IPS-20b (cell line): ENCODE measurements around the gene SRSF9.

ENCODE experiments used
- H3K27ac ChIP-seq: one replicate; pipeline ENCODE4 v1.5.1; 2013; ENCODE audit warnings: low read length
- H3K27me3 ChIP-seq: 2 replicates; pipeline ENCODE4 v1.6.1; 2013; ENCODE audit warnings: mild to moderate bottlenecking, low read length, inconsistent platforms; ENCODE audit not compliant: insufficient read depth
- H3K36me3 ChIP-seq: 2 replicates; pipeline ENCODE4 v1.6.1; 2013; ENCODE audit warnings: low read depth, mild to moderate bottlenecking, inconsistent platforms, low read length, moderate library complexity; ENCODE audit not compliant: insufficient read depth
- H3K4me1 ChIP-seq: 2 replicates; pipeline ENCODE4 v1.6.1; 2013; ENCODE audit warnings: mild to moderate bottlenecking, control low read depth, inconsistent platforms, low read length, moderate library complexity; ENCODE audit not compliant: insufficient read depth
- H3K4me3 ChIP-seq: 2 replicates; pipeline ENCODE4 v1.5.1; 2013; ENCODE audit warnings: mild to moderate bottlenecking, low read length, inconsistent platforms
- H3K9ac ChIP-seq: 2 replicates; pipeline ENCODE4 v1.6.1; 2013; ENCODE audit warnings: low read depth, mild to moderate bottlenecking, inconsistent platforms, low read length, moderate library complexity
- H3K9me3 ChIP-seq: 2 replicates; pipeline ENCODE4 v1.6.1; 2013; ENCODE audit warnings: mild to moderate bottlenecking, low read depth, low read length, inconsistent platforms; ENCODE audit not compliant: insufficient read depth

The SRSF9 gene

GRCh38 chr12:120421701-120422100, 47.8 kb downstream of the SRSF9 start:
- H3K9ac ChIP-seq: no peak overlapping the region
- H3K27ac ChIP-seq: no peak overlapping the region
- no peak overlapping the region for H3K4me3 ChIP-seq
- H3K4me1 ChIP-seq: no peaks in the 10 kb centered on the region
- no peaks in the 10 kb centered on the region for H3K36me3 ChIP-seq
- no peaks in the 10 kb centered on the region for H3K27me3 ChIP-seq
- H3K9me3 ChIP-seq: no peaks in the 10 kb centered on the region

GRCh38 chr12:120417917-120418580, 51.5 kb downstream of the SRSF9 start:
- Histone ChIP-seq H3K4me1 (peaks cover 6% of the 10 kb centered on the region; the same call in 1 of the 2 replicates), H3K27ac (no peak overlapping the region), H3K36me3 (no peaks in the 10 kb centered on the region), H3K9me3 (no peaks in the 10 kb centered on the region), H3K27me3 (no peaks in the 10 kb centered on the region), H3K9ac (no peak overlapping the region), H3K4me3 (no peak overlapping the region)

- Histone ChIP-seq H3K27me3 (no peaks in the 10 kb centered on the region), H3K27ac (no peak overlapping the region), H3K9me3 (no peaks in the 10 kb centered on the region), H3K4me3 (no peak overlapping the region), H3K9ac (no peak overlapping the region), H3K4me1 (peaks cover 6% of the 10 kb centered on the region; the same call in 1 of the 2 replicates), H3K36me3 (no peaks in the 10 kb centered on the region)
Measured at GRCh38 chr12:120416490-120417216, 52.9 kb downstream of the SRSF9 start.

GRCh38 chr12:120413901-120414695, 55.5 kb downstream of the SRSF9 start:
- peak overlapping the region; percentile 67 for H3K27ac ChIP-seq
- peak overlapping the region; percentile 36; the same call in 1 of the 2 replicates for H3K4me3 ChIP-seq
- no peaks in the 10 kb centered on the region for H3K9me3 ChIP-seq
- H3K27me3 ChIP-seq: no peaks in the 10 kb centered on the region
- peaks cover 6% of the 10 kb centered on the region; the same call in 1 of the 2 replicates for H3K4me1 ChIP-seq
- H3K36me3 ChIP-seq: no peaks in the 10 kb centered on the region
- peak overlapping the region; percentile 83 for H3K9ac ChIP-seq

GRCh38 chr12:120412421-120412820, 57.1 kb downstream of the SRSF9 start:
- Histone ChIP-seq H3K36me3 (no peaks in the 10 kb centered on the region), H3K27ac (no peak overlapping the region), H3K4me3 (no peak overlapping the region), H3K9ac (no peak overlapping the region), H3K9me3 (no peaks in the 10 kb centered on the region), H3K27me3 (no peaks in the 10 kb centered on the region), H3K4me1 (peaks cover 6% of the 10 kb centered on the region; the same call in 1 of the 2 replicates)
